ENCODE data around the gene HOXA9. TPM values are rescaled to one million over a fixed set of nuclear protein-coding genes. Genes with fewer than 3 reads are reported as not detected.

The HOXA9 gene
- total and polyA plus RNA-seq, 2 of the 4 experiments (the other 2 are of a cell fraction), result 0.18 to 0.32 TPM

- TF ChIP-seq ELK1 (IDR thresholded peaks at IDR 0.05; ENCODE audit: borderline replicate concordance, low read depth, low read length) (no peak), CHD1 (IDR thresholded peaks at IDR 0.05; ENCODE audit: low read depth, low read length) (no peak), RAD21 (IDR thresholded peaks at IDR 0.05; ENCODE audit: low read length) (no peak), MAFK (IDR thresholded peaks at IDR 0.05; ENCODE audit: low read depth, low read length) (no peak)
Measured at GRCh38 chr7:27201580-27202017, 36.3 kb upstream of the HOXA9 start (continued).

Data from IMR-90 (cell line).